ENCODE results near the gene FAIM2.

The FAIM2 gene

GRCh38 chr12:49916129-49916919 is 12.6 kb upstream of the FAIM2 start:
- DNase-seq, result no peak

DNA sequence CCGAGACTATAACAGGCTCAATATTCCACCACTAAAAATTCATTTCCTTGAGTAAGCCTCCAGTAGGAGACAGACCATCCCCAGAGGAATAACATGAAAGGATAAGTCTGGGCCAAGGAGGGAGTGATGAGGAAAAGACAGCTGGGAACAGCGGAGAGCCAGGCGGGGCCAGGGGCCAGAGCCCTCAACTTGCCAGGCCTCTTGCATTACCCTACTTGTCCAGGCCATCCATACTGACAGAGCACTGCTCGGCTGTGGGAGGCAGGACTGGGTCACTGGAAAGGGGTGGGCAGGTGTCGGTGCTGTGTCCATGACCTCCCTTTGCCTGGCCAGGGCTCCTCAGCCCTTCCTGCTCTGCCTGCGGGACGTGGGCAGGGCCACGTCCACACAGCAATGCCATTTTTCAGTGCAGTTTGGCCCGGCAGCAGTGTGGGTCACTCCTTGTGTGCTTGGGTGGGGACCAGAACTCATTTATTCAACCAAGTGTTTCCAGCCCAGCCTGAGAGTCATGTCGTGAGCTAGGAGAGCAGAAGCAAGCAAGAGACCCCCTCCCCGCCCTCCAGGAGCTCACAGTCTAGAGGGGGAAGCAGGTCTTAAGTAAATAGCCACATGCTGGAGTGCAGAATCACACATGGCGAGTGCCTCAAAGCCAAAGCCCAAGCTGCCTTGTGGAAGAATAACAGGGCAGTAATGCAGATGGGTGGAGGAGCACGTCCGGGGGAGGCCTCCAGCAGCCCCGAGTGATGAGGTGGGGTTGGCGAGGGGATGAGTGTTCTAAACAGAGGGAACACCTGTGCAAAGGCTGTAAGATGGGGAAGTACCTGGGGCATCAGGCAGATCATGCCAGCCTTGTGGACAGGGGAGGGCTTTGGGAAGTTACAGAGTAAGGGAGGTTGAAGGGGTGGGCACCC is 8.9 kb upstream of the FAIM2 start:
- no peak for DNase-seq

GRCh38 chr12:49911213-49911605 is 7.5 kb upstream of the FAIM2 start:
- no peak for DNase-seq

GRCh38 chr12:49910331-49911212 is 6.9 kb upstream of the FAIM2 start:
- DNase-seq, result no peak

DNA sequence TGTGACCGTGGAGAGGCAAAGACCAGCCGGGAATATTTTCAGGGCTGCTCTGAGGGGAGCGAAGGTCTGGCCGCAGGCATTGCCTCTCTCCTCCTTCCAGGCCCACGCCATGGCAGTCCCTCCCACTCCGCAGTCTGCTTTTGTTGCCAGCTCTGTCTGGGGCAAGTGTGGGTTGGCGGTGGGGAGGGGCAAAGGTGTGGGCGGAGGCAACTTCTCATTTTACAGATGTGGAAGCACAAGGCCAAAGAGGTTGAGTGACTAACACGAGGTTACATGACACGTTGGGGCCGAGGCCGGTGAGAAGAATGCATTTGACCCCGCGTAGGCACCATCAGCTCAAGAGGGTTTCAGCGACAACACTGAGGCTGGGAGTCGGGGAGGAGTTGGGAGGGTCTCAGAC is 6.1 kb upstream of the FAIM2 start:
- DNase-seq, result no peak

GRCh38 chr12:49909356-49909755 is 5.7 kb upstream of the FAIM2 start:
- DNase-seq, result no peak

- DNase-seq, result no peak
These were observed 3.7 kb upstream of the FAIM2 start for GRCh38 chr12:49907352-49907751.

DNA sequence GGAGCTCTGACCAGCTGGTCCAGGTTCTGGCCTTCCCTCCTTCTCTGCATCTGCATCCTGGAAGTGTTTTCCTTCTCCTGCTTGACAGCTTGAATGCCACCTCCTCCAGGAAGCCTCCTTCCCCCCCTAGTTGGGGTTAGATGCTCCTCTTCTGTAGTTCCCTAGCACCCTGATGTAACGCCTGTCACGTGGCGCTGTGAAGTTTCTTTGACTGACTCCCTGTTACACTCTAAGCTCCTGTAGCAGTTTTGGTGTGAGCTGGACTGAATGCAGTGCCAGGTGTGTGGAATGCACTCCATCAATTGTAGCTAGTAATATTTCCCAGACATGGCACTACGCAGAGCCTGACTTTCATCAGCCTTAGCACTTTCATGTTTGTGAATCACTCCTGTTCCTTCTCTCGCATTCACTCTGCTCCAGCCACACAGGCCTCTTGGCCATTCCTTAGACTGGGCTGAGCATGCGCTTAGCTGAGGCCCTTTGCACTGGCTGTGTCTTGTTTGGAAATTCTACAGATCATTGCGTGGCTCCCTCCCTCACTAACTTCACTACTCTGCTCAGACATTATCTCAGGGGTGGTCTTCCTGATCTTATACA is 2.1 kb upstream of the FAIM2 start:
- DNase-seq, result no peak

- no peak for DNase-seq
These were observed 901 bp upstream of the FAIM2 start for GRCh38 chr12:49904601-49905000.

DNA sequence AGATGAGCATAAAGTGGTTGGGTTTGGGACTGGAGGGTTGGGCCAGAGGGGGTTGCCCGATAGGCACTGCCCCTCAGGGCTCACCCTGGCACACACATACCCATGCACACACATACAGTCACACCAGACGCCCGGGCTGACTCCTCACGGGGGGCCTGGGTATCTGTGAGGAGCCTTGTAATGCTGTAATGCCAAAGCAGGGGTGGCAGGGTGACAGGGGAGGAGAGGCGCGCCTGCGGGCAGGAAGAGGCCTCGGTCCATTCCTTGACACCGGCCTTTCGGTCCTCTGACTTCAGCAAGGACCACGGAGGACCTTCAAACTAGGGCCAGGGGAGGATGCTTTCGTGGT is 375 bp downstream of the FAIM2 start:
- no peak for DNase-seq

- DNase-seq, result no peak
These were observed 1.0 kb downstream of the FAIM2 start for GRCh38 chr12:49902399-49903350.

GRCh38 chr12:49901986-49902385 is 1.7 kb downstream of the FAIM2 start:
- no peak for DNase-seq

DNA sequence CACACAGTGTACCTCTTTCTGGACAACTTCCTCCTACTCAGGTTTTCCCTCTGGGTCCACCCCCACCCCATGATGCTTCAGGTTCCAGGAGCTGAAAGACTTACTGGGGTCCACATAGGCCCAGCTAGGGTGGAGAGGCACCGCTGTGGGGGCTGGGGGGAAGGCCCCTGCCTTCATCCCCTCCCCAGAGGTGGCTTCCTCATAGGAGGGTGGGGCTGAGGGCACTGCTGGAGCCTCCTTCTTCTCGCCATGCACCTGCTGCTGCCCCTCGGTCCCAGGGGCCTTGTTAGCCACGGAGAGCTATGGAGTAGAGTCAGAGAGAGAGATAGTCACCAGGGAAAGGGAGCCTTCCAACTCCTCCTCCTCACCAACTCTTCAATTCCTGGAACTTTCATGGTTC is 2.7 kb downstream of the FAIM2 start:
- DNase-seq, result no peak

GRCh38 chr12:49900371-49900770 is 3.3 kb downstream of the FAIM2 start:
- DNase-seq, result no peak

- DNase-seq, result no peak
These were observed 3.8 kb downstream of the FAIM2 start for GRCh38 chr12:49899921-49900320.

DNA sequence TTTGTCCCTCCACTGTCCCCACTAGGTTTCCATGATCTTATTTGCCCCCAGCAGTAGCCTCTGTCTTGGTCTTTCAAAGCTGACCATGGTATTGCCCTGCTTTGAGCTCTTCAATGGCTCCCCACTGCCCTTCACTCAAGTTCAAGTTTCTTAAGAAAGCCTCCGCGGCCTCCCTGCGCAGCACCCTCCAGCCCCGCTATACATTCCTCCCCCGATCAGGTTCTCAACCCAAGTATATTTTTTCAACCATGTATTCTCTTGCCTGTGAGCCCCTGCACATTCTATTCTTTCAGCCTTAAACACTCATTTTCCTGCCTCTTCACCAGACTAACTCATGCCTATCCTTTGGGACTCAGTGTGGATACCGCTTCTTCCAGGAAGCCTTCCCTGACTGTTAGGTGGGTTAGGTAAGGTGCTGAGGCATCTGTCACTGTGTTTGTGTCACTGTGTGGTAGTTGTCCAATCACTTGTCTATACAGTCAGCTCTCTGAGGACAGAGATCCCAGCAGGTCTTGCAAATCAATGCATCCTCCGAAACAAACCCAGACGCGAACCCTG is 4.3 kb downstream of the FAIM2 start:
- no peak for DNase-seq

GRCh38 chr12:49897276-49897675 is 6.4 kb downstream of the FAIM2 start:
- DNase-seq, result no peak

DNA sequence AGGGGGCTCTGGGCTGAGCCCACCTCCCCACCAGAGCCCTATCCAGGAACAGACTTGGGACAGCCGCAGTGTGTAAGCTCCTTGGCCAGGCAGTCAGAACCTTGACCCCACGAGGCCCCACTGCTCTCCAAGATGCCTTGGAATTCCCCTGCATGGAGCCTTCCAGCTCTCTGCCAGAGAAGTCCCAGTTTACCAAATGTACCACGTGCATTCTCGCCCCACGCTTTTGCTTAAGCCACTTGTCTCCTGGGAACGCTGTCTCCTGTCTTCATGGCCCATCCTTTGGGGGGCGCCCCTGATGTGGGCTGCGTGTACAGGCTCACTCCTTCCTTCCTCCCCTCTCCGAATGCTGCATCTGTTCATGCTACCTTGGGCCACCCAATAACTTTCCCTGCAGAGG is 7.9 kb downstream of the FAIM2 start:
- DNase-seq, result no peak

DNA sequence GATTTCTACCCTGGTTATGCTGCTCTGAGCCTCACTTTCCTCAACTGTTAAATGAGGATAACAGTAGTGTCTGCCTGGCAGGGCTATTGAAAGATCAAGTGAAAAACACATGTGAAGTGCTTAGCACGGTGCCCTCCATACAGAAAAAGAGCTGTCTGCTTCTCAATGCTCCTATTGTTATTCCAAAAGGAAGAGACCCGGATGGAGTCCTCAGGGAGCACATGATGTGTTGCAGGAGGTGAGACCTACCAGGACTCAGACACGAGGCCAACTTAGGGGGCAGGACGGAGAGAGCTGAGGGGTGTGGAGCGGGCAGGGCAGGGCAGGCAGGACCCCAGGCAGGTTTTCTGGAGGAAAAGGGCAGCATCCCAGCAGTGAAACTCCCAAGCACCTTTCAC is 8.9 kb downstream of the FAIM2 start:
- no peak for DNase-seq

- DNase-seq, result peak; percentile 24
These were observed 9.6 kb downstream of the FAIM2 start for GRCh38 chr12:49893753-49894750.

Measured in OCI-M1 (cell line).